Stomach (tissue), 9 donors: ENCODE data around the gene MYH11. TPM values are rescaled to one million over a fixed set of nuclear protein-coding genes. Genes with fewer than 3 reads are reported as not detected.
A peak's percentile ranks its signal among the peaks of the same experiment; 100 is the strongest.

Source experiments
- DNase-seq, 2 donors: peaks; one replicate each; pipeline versions ENCODE4 v3.0.0 to v3.0.0-alpha.2; 2013 to 2019
- H3K27ac ChIP-seq, 5 donors: fragments of 200-600 bp in 4 of 5; sonication (generic) in 4 of 5; one replicate each; pipeline ENCODE4 v1.5.1; 2013 to 2019; ENCODE audit warnings: mild to moderate bottlenecking in 1 of 5, moderate library complexity in 1 of 5
- H3K27me3 ChIP-seq, 3 donors: fragments of 200-600 bp; sonication (generic); one replicate each; pipeline ENCODE4 v1.5.1; 2017 to 2019; ENCODE audit warnings: mixed run types in 1 of 3
- H3K36me3 ChIP-seq, 4 donors: fragments of 200-600 bp; sonication (generic); 1 replicate in 3 of 4; 2 replicates in 1 of 4; pipeline ENCODE4 v1.5.1; 2016 to 2019
- H3K4me1 ChIP-seq, 4 donors: fragments of 200-600 bp; sonication (generic); one replicate each; pipeline ENCODE4 v1.5.1; 2016 to 2019
- H3K4me3 ChIP-seq, 4 donors: fragments of 200-600 bp; sonication (generic) in 3 of 4; one replicate each; pipeline ENCODE4 v1.5.1; 2016 to 2019; ENCODE audit warnings: mild to moderate bottlenecking in 1 of 4
- H3K9me3 ChIP-seq, 4 donors: fragments of 200-600 bp; sonication (generic); one replicate each; pipeline ENCODE4 v1.5.1; 2016 to 2019
- EP300 ChIP-seq: sonication (generic); formaldehyde crosslinking; IDR thresholded peaks from one replicate; pipeline ENCODE4 v1.6.1; 2017; ENCODE audit warnings: antibody characterized with exemption
- POLR2A ChIP-seq, 4 donors: fragments of 450-650 bp; IDR thresholded peaks; one replicate each; pipeline ENCODE4 v1.6.1; 2016; ENCODE audit warnings: antibody characterized with exemption in 4 of 4, control low read depth in 2 of 4, mild to moderate bottlenecking in 1 of 4, moderate library complexity in 1 of 4
- POLR2AphosphoS5 ChIP-seq, 3 donors: sonication (generic); formaldehyde crosslinking; IDR thresholded peaks; one replicate each; pipeline ENCODE4 v1.6.1; 2016; ENCODE audit warnings: antibody characterized with exemption in 3 of 3
- WGBS, 5 donors: extraction: QIAGEN DNeasy Blood & Tissue Kit in 3 of 5; methylation state at CpG; one replicate each; pipeline versions ENCODE4 v1.1.5 to v1.1.7; 2013 to 2018; 5-methylcytosine and 5-hydroxymethylcytosine counted together
- intact Hi-C: fragments of 100-400 bp; cut with DNase I; formaldehyde crosslinking; loops from one replicate; pipeline ENCODE4 v1.15.1; 2023; ENCODE audit warnings: low total_unique reads
- polyA plus RNA-seq, 3 donors: library from polyadenylated mRNA; stranded (reverse); fragments of 200-250 nt; gene quantifications; one replicate each; pipeline ENCODE4 v1.2.3, GENCODE V29; 2013
- total RNA-seq, 5 donors: library from RNA; depleted of rRNA; stranded (reverse); fragments of >200 nt; gene quantifications; one replicate each; pipeline versions ENCODE4 v1.1.0 to v1.2.3, GENCODE V29; 2014 to 2016
- TF ChIP-seq, protein P1 (sequence below), 7 experiments: fragments of 450-650 bp in 4 of 7; fragments of 200-600 bp in 3 of 7; sonication (generic) in 3 of 7; IDR thresholded peaks; one replicate each; pipeline ENCODE4 v1.5.1; 2016 to 2019; ENCODE audit warnings: antibody characterized with exemption in 7 of 7, control low read depth in 2 of 7, mild to moderate bottlenecking in 1 of 7
- donor health status: healthy with polysubstance abuse.
- donor health status: Bipolar disorder and iron deficiency.
- donor health status: healthy.

Gene MYH11
- total and polyA plus RNA-seq, 8 donors: 33.8 to 3,048 (median 865) TPM

DNA sequence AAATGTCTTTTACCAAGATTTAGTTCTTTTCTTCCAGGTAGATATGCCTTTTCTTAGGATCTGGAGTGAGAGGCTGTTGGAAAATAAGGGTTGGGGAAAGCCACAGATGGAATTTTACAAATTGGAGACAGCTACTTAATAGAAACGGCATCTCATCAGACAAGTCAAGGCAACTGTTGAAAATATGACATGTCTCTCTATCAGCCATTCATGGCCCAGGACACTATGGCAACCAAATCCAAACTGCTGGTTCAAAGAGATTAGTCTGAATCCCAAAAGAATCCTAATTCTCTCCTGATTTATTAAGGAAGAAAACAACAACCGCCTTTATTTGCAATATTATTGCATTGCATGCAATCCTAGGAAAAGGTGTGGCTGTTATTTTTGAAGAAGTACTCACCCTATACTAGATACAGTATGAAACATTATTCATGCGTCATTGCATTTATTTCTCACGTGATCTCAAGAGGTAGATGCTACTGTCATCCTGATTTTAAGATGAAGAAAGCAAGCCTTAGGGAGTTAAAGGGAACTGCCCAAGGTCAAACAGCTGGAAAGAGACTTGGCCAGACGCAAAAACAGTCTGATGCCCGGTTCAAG lies 44.2 kb upstream of the MYH11 start:
- H3K9me3 ChIP-seq: no peaks in the 10 kb centered on the region
- 71 to 83% (median 78%) methylated on average over 6 of the region's 6 CpGs for WGBS, 5 donors
- peaks cover 0 to 9% (median 0%) of the 10 kb centered on the region in 4 donors for H3K4me1 ChIP-seq
- intact Hi-C loops: no loop called here
- H3K27me3 ChIP-seq: no peaks in the 10 kb centered on the region
- TF ChIP-seq POLR2AphosphoS5 (IDR thresholded peaks at IDR 0.05) (no peak), EP300 (no peak), POLR2A (IDR thresholded peaks at IDR 0.05) (no peak)
- TF ChIP-seq, protein P1, sequence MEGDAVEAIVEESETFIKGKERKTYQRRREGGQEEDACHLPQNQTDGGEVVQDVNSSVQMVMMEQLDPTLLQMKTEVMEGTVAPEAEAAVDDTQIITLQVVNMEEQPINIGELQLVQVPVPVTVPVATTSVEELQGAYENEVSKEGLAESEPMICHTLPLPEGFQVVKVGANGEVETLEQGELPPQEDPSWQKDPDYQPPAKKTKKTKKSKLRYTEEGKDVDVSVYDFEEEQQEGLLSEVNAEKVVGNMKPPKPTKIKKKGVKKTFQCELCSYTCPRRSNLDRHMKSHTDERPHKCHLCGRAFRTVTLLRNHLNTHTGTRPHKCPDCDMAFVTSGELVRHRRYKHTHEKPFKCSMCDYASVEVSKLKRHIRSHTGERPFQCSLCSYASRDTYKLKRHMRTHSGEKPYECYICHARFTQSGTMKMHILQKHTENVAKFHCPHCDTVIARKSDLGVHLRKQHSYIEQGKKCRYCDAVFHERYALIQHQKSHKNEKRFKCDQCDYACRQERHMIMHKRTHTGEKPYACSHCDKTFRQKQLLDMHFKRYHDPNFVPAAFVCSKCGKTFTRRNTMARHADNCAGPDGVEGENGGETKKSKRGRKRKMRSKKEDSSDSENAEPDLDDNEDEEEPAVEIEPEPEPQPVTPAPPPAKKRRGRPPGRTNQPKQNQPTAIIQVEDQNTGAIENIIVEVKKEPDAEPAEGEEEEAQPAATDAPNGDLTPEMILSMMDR (IDR thresholded peaks at IDR 0.05): no peak
- H3K27ac ChIP-seq: no peak overlapping the region
- H3K36me3 ChIP-seq: no peaks in the 10 kb centered on the region
- no peak for DNase-seq
- no peak overlapping the region for H3K4me3 ChIP-seq

DNA sequence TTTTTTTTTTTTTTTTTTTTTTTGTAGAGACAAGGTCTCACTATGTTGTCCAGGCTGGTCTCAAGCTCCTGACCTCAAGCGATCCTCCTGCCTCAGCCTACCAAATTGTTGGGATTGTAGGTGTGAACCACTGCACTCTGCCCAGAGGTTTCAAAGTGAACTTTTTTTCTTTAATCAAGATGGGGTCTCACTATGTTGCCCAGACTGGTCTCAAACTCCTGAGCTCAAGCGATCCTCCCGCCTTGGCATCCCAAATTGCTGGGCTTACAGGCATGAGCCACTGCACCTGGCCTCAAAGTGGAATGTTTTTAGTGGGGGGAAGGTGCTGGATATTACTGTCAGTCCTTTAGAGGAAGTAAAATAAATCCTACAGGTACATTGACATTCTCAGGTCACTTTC lies 43.5 kb upstream of the MYH11 start:
- no peaks in the 10 kb centered on the region for H3K36me3 ChIP-seq

DNA sequence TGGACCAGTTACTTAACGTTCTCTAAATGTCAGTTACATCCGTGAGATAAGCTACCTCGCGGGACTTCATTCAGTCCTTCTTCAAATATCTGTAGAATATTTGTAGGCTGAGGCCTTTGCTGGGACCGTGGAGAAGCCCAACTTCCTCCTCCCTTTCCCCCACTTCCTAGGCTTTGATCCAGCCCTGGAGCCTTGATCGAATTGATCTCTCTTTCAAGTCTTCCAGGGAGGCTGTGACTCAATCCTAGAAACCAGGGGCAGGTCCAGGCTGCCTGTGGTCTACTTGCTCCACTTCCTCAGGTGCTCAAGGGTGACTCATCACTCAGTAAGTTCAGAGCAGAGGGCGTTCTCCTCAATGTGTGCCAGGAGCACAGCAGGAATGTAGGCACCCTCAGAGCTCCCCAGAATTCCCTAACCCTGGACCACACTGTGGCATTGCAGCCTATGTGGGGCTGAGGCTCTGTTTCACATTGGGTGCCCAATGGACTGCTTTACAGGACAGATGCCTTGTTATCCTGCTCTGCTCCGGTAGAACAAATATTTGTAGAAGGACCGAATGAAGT lies 42.8 kb upstream of the MYH11 start:
- H3K4me3 ChIP-seq: no peak overlapping the region
- H3K4me1 ChIP-seq: peaks cover 0 to 9% (median 0%) of the 10 kb centered on the region in 4 donors
- H3K27ac ChIP-seq: peak overlapping the region in 3 of 5 donors; percentile 60 to 71 (median 64)
- WGBS, 5 donors: 25 to 43% (median 30%) methylated on average over 8 to 9 of the region's 9 CpGs
- H3K36me3 ChIP-seq: no peaks in the 10 kb centered on the region
- intact Hi-C loops: no loop called here
- TF ChIP-seq POLR2AphosphoS5 (IDR thresholded peaks at IDR 0.05): peak in 2 of 3 donors; percentile 63 to 76
- TF ChIP-seq POLR2A (IDR thresholded peaks at IDR 0.05): no peak
- no peaks in the 10 kb centered on the region for H3K27me3 ChIP-seq
- DNase-seq: peak; percentile 69 to 83
- no peaks in the 10 kb centered on the region for H3K9me3 ChIP-seq

More for the DNA sequence above, 43.5 kb upstream of the MYH11 start:
- H3K27ac ChIP-seq: peak overlapping the region in 2 of 5 donors; percentile 60 to 71
- intact Hi-C loops: no loop called here
- H3K4me3 ChIP-seq: no peak overlapping the region
- 95 to 100% (median 97%) methylated on average over 3 of the region's 3 CpGs for WGBS, 5 donors
- H3K4me1 ChIP-seq: peaks cover 0 to 9% (median 0%) of the 10 kb centered on the region in 4 donors
- no peak for DNase-seq
- H3K9me3 ChIP-seq: no peaks in the 10 kb centered on the region
- H3K27me3 ChIP-seq: no peaks in the 10 kb centered on the region
- TF ChIP-seq, protein P1 (IDR thresholded peaks at IDR 0.05): no peak
- TF ChIP-seq EP300 (no peak), POLR2AphosphoS5 (IDR thresholded peaks at IDR 0.05) (no peak), POLR2A (IDR thresholded peaks at IDR 0.05) (no peak)

DNA sequence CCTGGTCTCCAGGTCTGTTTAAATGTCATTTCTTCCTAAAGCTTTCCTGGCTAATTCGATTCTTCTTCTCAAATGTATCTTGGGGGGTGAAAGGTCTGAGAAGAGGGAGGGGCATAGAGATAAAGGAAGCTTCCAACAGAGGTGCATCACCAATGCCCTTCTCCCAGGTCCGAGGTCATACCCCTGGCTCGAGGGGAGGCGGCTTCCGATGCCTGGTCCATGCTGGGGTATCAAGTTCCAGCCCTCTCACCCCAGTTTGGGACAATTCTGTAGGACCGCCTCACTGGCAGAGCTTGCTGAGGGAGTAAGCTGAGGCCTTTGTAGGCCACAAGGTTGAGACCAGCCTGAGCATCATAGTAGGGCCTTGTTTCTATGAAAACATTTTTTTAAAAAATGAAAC lies 41.8 kb upstream of the MYH11 start:
- DNase-seq: no peak
- Histone ChIP-seq H3K4me1 (peaks cover 0 to 9% (median 0%) of the 10 kb centered on the region in 4 donors), H3K27me3 (no peaks in the 10 kb centered on the region), H3K36me3 (no peaks in the 10 kb centered on the region), H3K4me3 (no peak overlapping the region), H3K27ac (no peak overlapping the region), H3K9me3 (no peaks in the 10 kb centered on the region)
- 89 to 92% (median 90%) methylated on average over 6 of the region's 6 CpGs for WGBS, 5 donors
- no peak for TF ChIP-seq POLR2AphosphoS5 (IDR thresholded peaks at IDR 0.05)
- TF ChIP-seq POLR2A (IDR thresholded peaks at IDR 0.05): no peak
- TF ChIP-seq EP300: no peak
- TF ChIP-seq, protein P1 (IDR thresholded peaks at IDR 0.05): no peak
- intact Hi-C loops: no loop called here

DNA sequence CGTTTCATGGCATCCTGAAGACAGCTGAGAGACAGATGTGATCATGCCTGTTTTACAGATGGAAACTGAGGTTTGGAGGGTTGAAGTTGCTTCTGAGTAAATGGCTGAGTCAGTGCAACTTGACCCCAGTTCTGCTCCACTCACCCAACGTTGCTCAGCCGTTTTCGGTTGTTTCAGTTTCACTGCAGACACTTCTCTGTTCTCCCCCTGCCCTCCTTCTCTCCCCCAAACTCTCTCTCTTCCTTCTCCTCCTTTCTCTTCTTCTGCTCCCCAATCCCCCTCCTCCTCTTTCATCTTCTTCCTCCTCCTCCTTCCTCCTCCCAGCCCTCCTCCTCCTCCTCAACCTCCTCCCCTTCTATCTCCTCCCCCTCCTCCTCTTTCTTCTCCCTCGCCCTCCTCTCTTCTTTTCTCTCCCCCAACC lies 41.0 kb upstream of the MYH11 start:
- Histone ChIP-seq H3K27ac (no peak overlapping the region), H3K4me3 (no peak overlapping the region), H3K4me1 (peaks cover 0 to 9% (median 0%) of the 10 kb centered on the region in 4 donors), H3K27me3 (no peaks in the 10 kb centered on the region), H3K36me3 (no peaks in the 10 kb centered on the region), H3K9me3 (no peaks in the 10 kb centered on the region)
- DNase-seq: peak in 1 of 2 donors; percentile 12
- 46 to 63% (median 57%) methylated on average over 5 of the region's 5 CpGs for WGBS, 5 donors
- TF ChIP-seq POLR2AphosphoS5 (IDR thresholded peaks at IDR 0.05) (no peak), POLR2A (IDR thresholded peaks at IDR 0.05) (no peak), EP300 (no peak)
- TF ChIP-seq, protein P1 (IDR thresholded peaks at IDR 0.05): no peak
- intact Hi-C loops: no loop called here
